ENCODE data around the gene VWA1.
"Not testable (repeated sequence)": the region's sequence is repeated elsewhere in the genome, so short reads cannot be mapped to it uniquely, and the experiment has no call there.

VWA1 gene

GRCh38 chr1:1406101-1406820, 29.2 kb upstream of the VWA1 start:
- ATAC-seq, result no peak

- peak; percentile 96 to 98 for ATAC-seq
These were observed 28.5 kb upstream of the VWA1 start, which contains the start of gene MRPL20 for GRCh38 chr1:1406821-1407635. TSS of gene MRPL20 (minus strand) at chr1:1407293. CDS start at chr1:1407217, 76 bp downstream.

- ATAC-seq, result peak; percentile 4 to 5
These were observed 27.7 kb upstream of the VWA1 start for GRCh38 chr1:1407636-1408318.

- not testable (repeated sequence) for ATAC-seq
These were observed 25.3 kb upstream of the VWA1 start for GRCh38 chr1:1410238-1410637.

- no peak for ATAC-seq
These were observed 23.9 kb upstream of the VWA1 start for GRCh38 chr1:1411626-1412025.

GRCh38 chr1:1412311-1412902, 23.1 kb upstream of the VWA1 start:
- ATAC-seq, result not testable (repeated sequence)

- no peak for ATAC-seq
These were observed 19.7 kb upstream of the VWA1 start for GRCh38 chr1:1415751-1416150.

- ATAC-seq, result not testable (repeated sequence)
These were observed 18.1 kb upstream of the VWA1 start for GRCh38 chr1:1417396-1417795.

GRCh38 chr1:1417825-1418463, 17.5 kb upstream of the VWA1 start:
- ATAC-seq, result peak; percentile 35 to 51

- ATAC-seq, result no peak
These were observed 16.8 kb upstream of the VWA1 start for GRCh38 chr1:1418464-1419362.

- no peak for ATAC-seq
These were observed 16.1 kb upstream of the VWA1 start for GRCh38 chr1:1419363-1419812.

- peak; percentile 17 to 49 for ATAC-seq
These were observed 15.5 kb upstream of the VWA1 start for GRCh38 chr1:1419813-1420653.

- ATAC-seq, result no peak
These were observed 14.8 kb upstream of the VWA1 start for GRCh38 chr1:1420654-1421141.

GRCh38 chr1:1421147-1421906, 14.2 kb upstream of the VWA1 start, which contains the start of gene ANKRD65:
TSS of gene ANKRD65 (minus strand) at chr1:1421276. CDS start at chr1:1421005, 271 bp downstream.
- no peak for ATAC-seq

- no peak for ATAC-seq
These were observed 13.5 kb upstream of the VWA1 start for GRCh38 chr1:1421907-1422464.

GRCh38 chr1:1422465-1423244, 12.8 kb upstream of the VWA1 start:
- no peak for ATAC-seq

- ATAC-seq, result no peak
These were observed 12.3 kb upstream of the VWA1 start for GRCh38 chr1:1423245-1423597.

- ATAC-seq, result no peak
These were observed 10.8 kb upstream of the VWA1 start for GRCh38 chr1:1424707-1425106.
